Activated T-cell treated with anti-CD3 and anti-CD28 coated beads for 24 hours (primary cell): ENCODE measurements around the gene SPIN3.
"Not testable (repeated sequence)": the region's sequence is repeated elsewhere in the genome, so short reads cannot be mapped to it uniquely, and the experiment has no call there.

Experiments used
- DNase-seq: peaks from one replicate; pipeline ENCODE4 v3.0.0-alpha.2; 2020; ENCODE audit warnings: low read depth

SPIN3 gene

DNA sequence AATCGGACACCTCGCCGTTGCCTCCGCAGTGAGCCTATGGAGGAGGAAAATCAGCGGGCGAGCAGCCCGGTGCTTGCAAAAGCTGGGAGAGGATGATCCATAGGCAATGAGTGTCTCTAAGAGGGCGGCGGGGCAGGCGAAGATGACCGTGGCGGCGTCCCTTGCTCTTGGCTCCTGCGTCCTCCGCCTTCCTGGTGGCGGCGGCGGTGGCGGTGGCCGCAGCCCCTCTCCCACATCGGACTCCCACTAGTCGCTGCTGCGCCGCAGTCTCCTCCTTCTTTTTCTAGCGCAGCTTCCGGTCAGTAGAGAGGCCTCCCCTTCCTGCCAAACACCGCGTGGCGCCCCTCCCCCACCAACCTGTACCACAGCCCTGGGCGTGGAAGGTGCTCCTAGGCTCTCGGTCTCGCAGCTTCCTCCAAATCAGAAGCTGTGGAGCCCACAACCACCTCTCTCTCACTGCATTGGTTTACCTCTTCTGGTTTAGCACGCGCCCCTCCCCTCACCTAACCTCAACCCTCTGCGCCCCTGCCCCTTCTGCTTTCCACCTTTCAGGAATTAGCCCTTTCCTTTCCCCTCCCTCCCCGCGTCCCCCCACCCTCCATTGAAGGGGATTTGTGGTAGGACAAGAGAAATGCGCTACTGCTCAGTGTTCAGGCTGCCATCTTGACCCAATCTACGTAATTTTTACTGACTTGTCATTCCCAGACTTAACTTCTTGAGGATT is at the start of gene SPIN3:
Gene SPIN3, minus strand, starts transcription at position 271 of the 724 bp plus-strand sequence. CDS start 594 bp downstream, outside the sequence.
- DNase-seq = peak; percentile 53

DNA sequence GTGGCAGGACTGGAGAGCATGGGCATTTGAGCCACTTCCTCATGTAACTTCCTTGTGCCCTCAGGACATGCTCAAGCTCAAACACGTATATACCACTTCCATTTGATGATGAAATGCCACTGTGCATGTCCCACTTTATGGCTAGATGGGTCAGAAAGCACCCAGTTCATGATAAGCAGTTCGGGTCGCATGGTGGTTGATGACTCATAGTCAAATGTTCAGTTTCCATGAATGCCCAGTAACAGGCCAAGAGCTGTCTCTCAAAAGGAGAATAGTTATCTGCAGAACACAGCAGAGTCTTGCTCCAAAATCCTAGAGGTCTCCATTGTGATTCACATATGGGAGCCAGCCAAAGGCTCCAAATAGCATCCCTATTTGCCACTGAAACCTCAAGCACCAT is 48.9 kb upstream of the SPIN3 start:
- DNase-seq = no peak

DNA sequence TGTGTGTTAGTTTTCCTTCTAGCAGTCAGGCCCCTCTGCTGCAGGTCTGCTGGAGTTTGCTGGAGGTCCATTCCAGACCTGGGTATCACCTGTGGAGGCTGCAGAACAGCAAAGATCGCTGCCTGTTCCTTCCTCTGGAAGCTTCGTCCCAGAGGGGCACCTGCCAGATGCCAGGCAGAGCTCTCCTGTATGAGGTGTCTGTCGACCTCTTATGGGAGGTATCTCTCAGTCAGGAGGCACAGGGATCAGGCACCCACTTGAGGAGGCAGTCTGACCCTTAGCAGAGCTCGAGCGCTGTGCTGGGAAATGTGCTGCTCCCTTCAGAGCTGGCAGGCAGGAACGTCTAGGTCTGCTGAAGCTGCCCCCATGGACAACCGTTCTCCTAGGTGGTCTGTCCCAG is 41.9 kb upstream of the SPIN3 start:
- DNase-seq = not testable (repeated sequence)

DNA sequence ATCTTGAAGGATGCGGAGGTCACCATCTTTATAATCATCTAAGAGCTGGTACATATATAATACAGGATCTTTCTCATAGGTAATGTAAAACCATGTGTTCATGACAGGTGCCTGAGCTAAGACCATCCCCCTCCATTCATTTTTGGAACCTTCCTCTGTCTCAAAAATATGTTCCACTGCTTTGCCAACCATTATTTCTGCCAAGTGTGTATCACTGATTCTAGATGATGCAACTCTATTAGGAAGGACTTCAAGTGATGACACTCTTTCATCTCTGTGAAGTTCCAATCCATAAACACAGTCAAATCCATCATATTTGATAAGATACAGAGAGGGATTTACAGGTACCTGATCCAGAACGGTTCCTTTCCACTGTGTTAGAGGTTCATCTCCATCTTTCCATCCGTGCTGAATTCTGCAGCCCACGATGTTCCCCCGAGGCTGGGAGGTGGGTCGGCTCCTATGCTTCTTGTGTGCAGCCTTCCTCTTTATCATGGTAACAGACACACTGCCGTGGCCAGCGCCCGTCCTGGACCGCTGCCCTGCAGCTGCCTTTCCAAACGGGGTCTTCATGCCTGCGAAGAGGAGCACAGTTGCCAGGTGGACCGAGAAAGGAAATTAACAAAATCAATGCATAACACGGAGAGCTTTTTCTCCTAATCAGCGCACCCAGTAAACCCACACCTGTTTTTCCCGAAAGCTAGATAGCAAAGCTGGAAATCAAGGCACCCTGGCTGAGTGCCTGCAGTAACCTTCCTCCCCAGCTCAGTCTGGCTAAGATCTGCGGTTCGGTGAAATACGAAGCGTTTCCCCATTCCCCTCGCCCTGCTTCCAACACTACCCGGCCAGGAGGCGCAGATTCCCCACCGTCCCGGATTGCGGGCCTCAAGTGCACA is 718 bp downstream of the SPIN3 start:
- no peak for DNase-seq

DNA sequence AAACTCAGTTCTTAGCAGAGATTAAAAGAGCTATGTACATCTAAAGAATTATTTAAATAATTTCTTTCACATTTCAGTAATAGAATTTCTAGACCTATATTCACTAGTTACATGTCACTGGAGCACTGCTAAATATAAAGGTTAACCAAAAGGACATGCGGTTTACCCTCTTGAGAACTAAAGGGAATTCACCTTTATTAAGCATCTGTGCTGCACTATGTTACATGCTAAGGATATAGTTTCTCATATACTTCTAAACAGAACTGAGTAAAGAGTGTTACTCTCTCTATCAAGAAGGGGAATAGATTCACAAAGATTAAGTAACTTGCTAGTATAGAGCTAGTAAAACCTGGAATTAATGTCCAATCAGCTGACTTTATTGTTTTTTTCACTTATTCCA is 7.6 kb downstream of the SPIN3 start:
- no peak for DNase-seq

DNA sequence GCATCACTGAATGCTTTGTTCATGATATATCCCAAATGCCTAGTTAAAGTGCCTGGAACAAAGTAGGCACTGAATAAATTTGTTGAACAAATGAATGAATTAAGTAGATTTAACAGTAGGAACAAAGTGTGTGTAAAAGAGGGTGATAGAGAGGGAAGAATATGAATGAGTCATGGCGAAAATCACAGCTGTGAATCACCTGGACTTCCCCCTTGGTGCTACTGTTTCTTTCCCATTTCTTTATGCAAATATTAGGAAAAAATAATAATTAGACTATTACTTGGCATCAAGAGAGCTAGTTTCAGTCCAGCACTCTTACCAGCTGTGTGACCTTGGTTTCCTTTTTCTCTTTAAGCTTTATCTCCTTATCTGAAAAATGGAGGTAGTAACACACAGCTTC is 9.2 kb downstream of the SPIN3 start:
- DNase-seq = no peak

DNA sequence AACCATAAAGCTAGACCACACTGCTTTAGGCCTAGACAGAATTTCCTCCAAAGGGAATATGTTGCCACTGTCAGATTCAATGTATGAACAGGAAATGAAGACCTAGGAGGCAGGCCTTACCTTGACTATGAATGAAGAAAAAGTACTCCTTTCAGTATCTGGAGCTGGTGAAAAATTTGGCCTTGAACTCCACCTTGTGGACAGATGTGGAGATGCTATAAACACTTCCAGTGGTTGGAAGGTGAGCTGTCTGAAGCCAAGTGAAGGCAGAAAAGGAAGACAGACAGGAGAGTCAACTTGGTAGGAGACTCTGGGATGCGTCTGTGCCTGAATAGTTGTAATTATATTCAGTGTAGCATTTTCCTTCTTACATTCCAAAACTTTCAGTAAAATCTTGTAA is 17.2 kb downstream of the SPIN3 start:
- DNase-seq = peak; percentile 23

DNA sequence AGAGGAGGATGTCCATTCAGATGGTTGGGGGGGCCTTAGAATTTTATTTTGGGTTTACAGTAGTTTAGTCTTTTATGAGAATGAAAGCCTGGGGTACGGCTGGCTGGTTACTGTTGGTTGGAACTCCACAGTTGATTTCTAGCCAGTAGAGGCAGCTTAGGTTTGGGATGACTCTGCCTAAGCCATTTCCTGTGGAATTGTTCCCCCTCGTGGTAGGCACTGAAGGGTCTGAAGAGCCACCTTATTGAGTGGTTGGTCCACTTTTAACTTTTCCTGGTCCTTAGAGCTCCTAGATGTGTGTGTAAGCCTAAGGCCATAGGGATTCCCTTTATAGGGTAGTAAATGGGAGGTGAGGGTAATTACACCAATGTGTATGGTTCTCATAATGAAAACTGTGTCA is 19.7 kb downstream of the SPIN3 start:
- DNase-seq = no peak

DNA sequence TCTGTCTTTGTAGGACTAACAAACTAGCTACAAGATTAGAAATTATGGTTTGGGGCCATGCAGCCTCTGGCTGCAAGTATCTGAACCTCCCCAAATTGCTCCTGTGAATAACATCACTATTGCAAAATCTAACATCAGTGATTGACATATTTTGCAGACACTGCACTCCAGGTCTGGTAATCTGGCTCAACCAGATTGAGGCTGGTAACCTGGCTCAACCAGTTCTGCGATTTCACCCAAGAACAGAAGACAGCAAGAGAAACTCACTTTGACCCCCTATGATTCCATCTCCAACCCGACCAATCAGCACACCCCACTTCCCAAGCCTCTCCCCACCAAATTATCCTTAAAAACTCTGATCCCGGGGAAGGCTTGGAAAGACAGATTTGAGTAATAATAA is 20.9 kb downstream of the SPIN3 start:
- no peak for DNase-seq

DNA sequence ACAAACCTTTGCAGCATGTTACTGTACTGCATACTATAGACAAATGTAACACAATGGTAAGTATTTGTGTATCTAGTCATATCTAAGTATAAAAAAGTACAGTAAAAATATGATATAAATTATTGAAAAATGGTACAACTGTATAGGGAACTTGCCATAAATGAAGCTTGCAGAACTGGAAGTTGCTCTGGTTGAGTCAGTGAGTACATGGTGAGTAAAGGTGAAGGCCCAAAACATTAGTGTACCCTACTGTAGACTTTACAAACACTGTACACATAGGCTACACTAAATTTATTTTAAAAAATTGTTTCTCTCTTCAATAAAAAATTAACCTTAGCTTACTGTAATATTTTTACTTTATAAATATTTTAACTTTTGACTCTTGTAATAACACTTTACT is 25.8 kb downstream of the SPIN3 start:
- no peak for DNase-seq

DNA sequence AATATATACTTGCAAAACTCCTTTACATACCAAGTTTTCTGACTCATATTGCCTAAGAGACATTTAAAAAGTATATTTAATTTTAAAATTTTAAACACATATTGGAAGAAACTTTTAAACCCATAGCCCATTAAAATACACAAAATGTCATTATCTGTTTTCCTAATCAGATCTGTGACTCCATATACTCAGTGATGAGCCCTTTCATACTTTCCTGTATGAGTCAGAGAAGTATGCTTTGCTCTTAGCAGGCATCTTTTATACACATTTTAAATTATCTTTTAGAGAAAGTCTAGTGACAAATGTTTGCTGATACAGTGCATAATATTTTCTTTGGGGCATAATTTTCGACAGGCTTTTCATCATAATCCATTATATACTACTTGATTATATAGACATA is 26.4 kb downstream of the SPIN3 start:
- DNase-seq = no peak

DNA sequence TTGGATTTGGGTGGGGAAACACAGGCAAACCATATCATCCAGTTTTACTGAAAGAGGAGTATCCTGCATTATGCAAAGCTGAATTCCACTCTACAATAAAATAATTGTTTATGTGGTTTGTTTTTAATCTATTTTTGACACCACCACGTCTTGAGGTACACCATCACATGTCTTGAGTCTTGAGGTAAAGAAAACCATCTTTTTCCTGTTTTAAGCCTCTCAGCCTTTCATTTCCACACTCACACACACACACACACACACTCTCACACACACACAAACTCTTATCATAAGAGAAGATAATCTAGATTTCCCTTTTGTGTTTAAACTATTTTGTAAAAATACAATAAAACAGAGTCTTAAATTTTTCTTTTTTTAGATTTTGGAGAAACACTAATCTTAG is 32.0 kb downstream of the SPIN3 start:
- no peak for DNase-seq

DNA sequence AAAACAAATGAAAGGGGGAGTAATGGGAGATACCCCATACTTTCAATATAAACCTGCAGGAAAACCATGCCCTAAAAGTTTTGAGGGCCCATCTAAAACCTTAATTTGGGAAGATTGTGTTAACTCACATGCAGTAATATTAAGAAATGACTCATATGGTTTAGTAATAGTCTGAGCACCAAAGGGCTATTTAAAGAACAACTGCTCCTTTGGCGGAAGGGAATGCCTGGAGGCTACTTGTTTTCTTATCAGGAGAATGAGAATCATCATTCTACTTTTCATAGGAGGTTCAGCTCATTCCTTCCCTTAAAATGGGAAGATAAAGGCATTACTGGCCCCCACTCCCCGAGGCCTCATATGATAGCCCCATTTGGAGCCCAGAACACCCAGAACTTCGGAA is 47.6 kb downstream of the SPIN3 start:
- no peak for DNase-seq

DNA sequence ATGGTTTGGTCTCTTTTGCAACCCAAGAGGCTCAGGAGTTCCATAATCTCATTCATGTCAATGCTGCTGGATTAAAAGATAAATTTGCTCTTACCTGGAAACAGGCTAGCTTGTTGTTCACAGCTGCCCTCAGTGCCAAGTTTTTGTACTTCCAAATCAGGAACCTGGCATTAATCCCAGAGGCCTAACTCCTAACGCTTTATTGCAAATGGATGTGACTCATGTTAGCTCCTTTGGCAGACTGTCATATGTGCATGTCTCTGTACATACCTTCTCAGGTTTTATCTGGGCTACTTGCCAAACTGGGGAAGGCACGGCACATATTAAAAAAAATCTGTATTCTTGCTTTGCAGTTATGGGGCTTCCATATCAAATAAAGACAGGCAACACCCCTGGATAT is 49.1 kb downstream of the SPIN3 start:
- not testable (repeated sequence) for DNase-seq

DNA sequence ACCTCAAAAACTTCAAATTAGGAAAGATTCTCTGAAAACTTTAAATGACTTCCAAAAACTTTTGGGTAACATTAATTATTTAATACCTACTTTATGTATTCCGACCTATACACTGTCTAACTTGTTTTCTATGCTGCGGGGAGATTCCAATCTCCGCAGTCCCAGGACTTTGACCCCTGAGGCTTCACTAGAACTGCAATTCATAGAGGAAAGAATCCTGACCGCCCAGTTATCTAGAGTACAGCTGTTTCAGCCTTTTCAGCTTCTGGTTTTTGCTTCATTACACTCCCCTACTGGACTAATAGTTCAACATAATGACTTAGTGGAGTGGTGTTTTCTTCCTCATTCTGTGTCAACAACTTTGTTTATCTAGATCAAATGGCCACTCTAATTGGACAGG is 50.1 kb downstream of the SPIN3 start:
- not testable (repeated sequence) for DNase-seq

DNA sequence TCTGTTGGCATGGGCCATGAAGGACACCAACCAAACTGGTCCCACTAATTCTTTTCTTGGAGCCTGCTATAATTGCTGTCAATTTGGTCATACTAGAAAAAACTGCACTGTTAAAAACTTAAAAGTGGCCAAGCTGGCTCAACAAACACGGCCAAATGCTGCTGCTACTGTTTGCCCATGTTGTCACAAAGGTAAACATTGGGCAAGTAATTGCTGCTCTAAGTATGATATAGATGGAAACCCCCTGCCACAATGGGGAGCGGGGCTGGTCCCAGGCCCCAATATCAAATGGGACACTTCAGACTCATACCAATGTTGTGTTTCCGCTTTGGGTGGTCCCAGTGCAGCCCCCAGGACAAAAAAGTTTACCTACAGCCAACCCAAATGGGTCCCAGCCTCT is 52.1 kb downstream of the SPIN3 start:
- DNase-seq = no peak
